ENCODE measurements around the gene PRPS2.

DNA sequence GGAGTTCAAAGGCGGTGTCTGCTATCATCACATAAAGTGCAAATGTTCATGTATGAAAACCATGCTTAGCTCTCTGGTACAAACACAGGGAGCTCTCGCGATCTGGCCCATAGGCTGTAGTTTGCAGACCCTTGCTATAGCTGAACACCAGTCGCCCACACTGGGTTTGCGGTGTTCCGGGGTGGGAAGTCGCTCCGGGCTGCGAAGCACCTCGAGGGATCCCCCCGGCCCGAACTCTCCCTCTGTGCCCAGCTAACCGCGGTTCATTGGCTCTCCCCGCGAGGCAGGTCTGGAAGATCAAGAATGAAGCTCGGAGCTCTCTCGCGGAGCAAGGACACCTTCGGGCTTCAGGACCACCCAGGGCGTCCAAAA, 341 bp upstream of the PRPS2 start:
- TF ChIP-seq GATA2 (IDR thresholded peaks at IDR 0.05; ENCODE audit: low read depth, low read length) (no peak), GATA3 (IDR thresholded peaks at IDR 0.05; ENCODE audit: low read depth, low read length) (no peak)

Data from SH-SY5Y (cell line).